Upper lobe of left lung (tissue), 6 donors: Measurements from ENCODE around the gene CTR9. TPM values are rescaled to one million over a fixed set of nuclear protein-coding genes. Genes with fewer than 3 reads are reported as not detected.
A peak's percentile ranks its signal among the peaks of the same experiment; 100 is the strongest.

Experiments used
- ATAC-seq, 2 donors: fragments of 200-7000 bp; cut with Tn5 transposase; one replicate each; pipeline ENCODE4 v1.9.1; 2022; ENCODE audit warnings: mild to moderate bottlenecking in 2 of 2, moderate library complexity in 2 of 2; ENCODE audit not compliant: low FRiP score in 2 of 2
- DNase-seq, 2 donors: peaks; one replicate each; pipeline ENCODE4 v3.0.0-alpha.2; 2019 to 2020
- H3K27ac ChIP-seq, 4 donors: fragments of 200-600 bp; sonication (generic); one replicate each; pipeline ENCODE4 v1.5.1; 2016 to 2019
- H3K27me3 ChIP-seq, 4 donors: fragments of 200-600 bp; sonication (generic); one replicate each; pipeline ENCODE4 v1.5.1; 2017 to 2019
- H3K36me3 ChIP-seq, 4 donors: fragments of 200-600 bp; sonication (generic); one replicate each; pipeline ENCODE4 v1.5.1; 2016 to 2019
- H3K4me1 ChIP-seq, 4 donors: fragments of 200-600 bp; sonication (generic); one replicate each; pipeline ENCODE4 v1.5.1; 2018 to 2019
- H3K4me3 ChIP-seq, 4 donors: fragments of 200-600 bp; sonication (generic); one replicate each; pipeline ENCODE4 v1.5.1; 2017 to 2019; ENCODE audit warnings: mild to moderate bottlenecking in 2 of 4, moderate library complexity in 1 of 4
- H3K9me3 ChIP-seq, 4 donors: fragments of 200-600 bp; sonication (generic); one replicate each; pipeline ENCODE4 v1.5.1; 2018 to 2019
- CTCF ChIP-seq, 6 experiments: fragments of 450-650 bp in 4 of 6; fragments of 200-600 bp in 2 of 6; sonication (generic) in 2 of 6; IDR thresholded peaks; one replicate each; pipeline ENCODE4 v1.5.1; 2016 to 2019; ENCODE audit warnings: antibody characterized with exemption in 6 of 6
- EP300 ChIP-seq, 4 donors: sonication (generic); formaldehyde crosslinking; IDR thresholded peaks; one replicate each; pipeline ENCODE4 v1.5.1; 2017; ENCODE audit warnings: antibody characterized with exemption in 4 of 4, control low read depth in 2 of 4
- POLR2A ChIP-seq, 4 donors: fragments of 450-650 bp; IDR thresholded peaks; one replicate each; pipeline ENCODE4 v1.5.1; 2016 to 2017; ENCODE audit warnings: antibody characterized with exemption in 4 of 4, mild to moderate bottlenecking in 2 of 4
- POLR2AphosphoS5 ChIP-seq, 2 donors: sonication (generic); formaldehyde crosslinking; IDR thresholded peaks; one replicate each; pipeline ENCODE4 v1.5.1; 2017; ENCODE audit warnings: antibody characterized with exemption in 2 of 2
- WGBS, 2 donors: methylation state at CpG; one replicate each; pipeline ENCODE4 v1.1.5; 2017 to 2018; 5-methylcytosine and 5-hydroxymethylcytosine counted together
- total RNA-seq, 6 donors: library from RNA; depleted of rRNA in 4 of 6; stranded (reverse); fragments of >200 nt in 4 of 6; gene quantifications; one replicate each; pipeline versions ENCODE4 v1.1.0 to v1.2.1, GENCODE V29; 2016 to 2021
- donor health status: DM: no; HTN: no; CAD: no; lungs with moderate emphysema.
- donor health status: DM: no; HTN: yes; CAD: no; lungs with severe emphysema.

Gene CTR9
- total RNA-seq, 6 donors from 2014 or later, result 9.9 to 35.4 (median 26.9) TPM

GRCh38 chr11:10722307-10722706 is 28.7 kb upstream of the CTR9 start:
- no peaks in the 10 kb centered on the region for H3K4me1 ChIP-seq
- H3K36me3 ChIP-seq, result no peaks in the 10 kb centered on the region
- H3K27ac ChIP-seq, result no peak overlapping the region
- WGBS, 2 donors, result 41 to 52% methylated on average over 3 to 4 of the region's 4 CpGs
- no peak for ATAC-seq
- DNase-seq, result no peak
- H3K27me3 ChIP-seq, result no peaks in the 10 kb centered on the region
- TF ChIP-seq EP300 (IDR thresholded peaks at IDR 0.05) (no peak), POLR2A (IDR thresholded peaks at IDR 0.05) (no peak), CTCF (IDR thresholded peaks at IDR 0.05) (no peak), POLR2AphosphoS5 (IDR thresholded peaks at IDR 0.05) (no peak)
- H3K9me3 ChIP-seq, result no peaks in the 10 kb centered on the region
- H3K4me3 ChIP-seq, result no peak overlapping the region

GRCh38 chr11:10725114-10725906 is 25.7 kb upstream of the CTR9 start:
- Histone ChIP-seq H3K4me1 (peaks cover 0 to 4% (median 0%) of the 10 kb centered on the region in 4 donors), H3K27me3 (no peaks in the 10 kb centered on the region), H3K36me3 (no peaks in the 10 kb centered on the region), H3K9me3 (no peaks in the 10 kb centered on the region), H3K27ac (no peak overlapping the region), H3K4me3 (no peak overlapping the region)
- no peak for DNase-seq
- no peak for TF ChIP-seq CTCF (IDR thresholded peaks at IDR 0.05)
- TF ChIP-seq POLR2A (IDR thresholded peaks at IDR 0.05), result no peak
- no peak for TF ChIP-seq POLR2AphosphoS5 (IDR thresholded peaks at IDR 0.05)
- TF ChIP-seq EP300 (IDR thresholded peaks at IDR 0.05), result no peak
- peak in 1 of 2 donors; percentile 69 for ATAC-seq
- WGBS, 2 donors, result 71 to 83% methylated on average over 9 of the region's 9 CpGs

- no peak for DNase-seq
- no peak overlapping the region for H3K27ac ChIP-seq
- H3K9me3 ChIP-seq, result no peaks in the 10 kb centered on the region
- H3K4me1 ChIP-seq, result peaks cover 0 to 4% (median 0%) of the 10 kb centered on the region in 4 donors
- H3K27me3 ChIP-seq, result no peaks in the 10 kb centered on the region
- TF ChIP-seq EP300 (IDR thresholded peaks at IDR 0.05) (no peak), POLR2AphosphoS5 (IDR thresholded peaks at IDR 0.05) (no peak), CTCF (IDR thresholded peaks at IDR 0.05) (no peak), POLR2A (IDR thresholded peaks at IDR 0.05) (no peak)
- no peak for ATAC-seq
- no peak overlapping the region for H3K4me3 ChIP-seq
- no peaks in the 10 kb centered on the region for H3K36me3 ChIP-seq
These were observed 25.2 kb upstream of the CTR9 start for GRCh38 chr11:10725907-10726253.

GRCh38 chr11:10727146-10727851 is 23.7 kb upstream of the CTR9 start:
- Histone ChIP-seq H3K36me3 (no peaks in the 10 kb centered on the region), H3K4me3 (no peak overlapping the region), H3K27me3 (no peaks in the 10 kb centered on the region), H3K27ac (no peak overlapping the region), H3K9me3 (no peaks in the 10 kb centered on the region), H3K4me1 (peaks cover 0 to 4% (median 0%) of the 10 kb centered on the region in 4 donors)
- ATAC-seq, result no peak
- no peak for TF ChIP-seq POLR2A (IDR thresholded peaks at IDR 0.05)
- no peak for TF ChIP-seq POLR2AphosphoS5 (IDR thresholded peaks at IDR 0.05)
- TF ChIP-seq EP300 (IDR thresholded peaks at IDR 0.05), result no peak
- no peak for TF ChIP-seq CTCF (IDR thresholded peaks at IDR 0.05)
- DNase-seq, result no peak
- 78 to 96% methylated on average over 4 of the region's 4 CpGs for WGBS, 2 donors
